Upper lobe of left lung (tissue), 4 donors: ENCODE measurements around the gene IVNS1ABP.

Experiments used
- EP300 ChIP-seq, 4 donors: sonication (generic); formaldehyde crosslinking; IDR thresholded peaks; one replicate each; pipeline ENCODE4 v1.5.1; 2017; ENCODE audit warnings: antibody characterized with exemption in 4 of 4, control low read depth in 2 of 4
- POLR2A ChIP-seq, 4 donors: fragments of 450-650 bp; IDR thresholded peaks; one replicate each; pipeline ENCODE4 v1.5.1; 2016 to 2017; ENCODE audit warnings: antibody characterized with exemption in 4 of 4, mild to moderate bottlenecking in 2 of 4
- POLR2AphosphoS5 ChIP-seq, 2 donors: sonication (generic); formaldehyde crosslinking; IDR thresholded peaks; one replicate each; pipeline ENCODE4 v1.5.1; 2017; ENCODE audit warnings: antibody characterized with exemption in 2 of 2
- TF ChIP-seq, protein P1 (sequence below), 6 experiments: fragments of 450-650 bp in 4 of 6; fragments of 200-600 bp in 2 of 6; sonication (generic) in 2 of 6; IDR thresholded peaks; one replicate each; pipeline ENCODE4 v1.5.1; 2016 to 2019; ENCODE audit warnings: antibody characterized with exemption in 6 of 6

DNA sequence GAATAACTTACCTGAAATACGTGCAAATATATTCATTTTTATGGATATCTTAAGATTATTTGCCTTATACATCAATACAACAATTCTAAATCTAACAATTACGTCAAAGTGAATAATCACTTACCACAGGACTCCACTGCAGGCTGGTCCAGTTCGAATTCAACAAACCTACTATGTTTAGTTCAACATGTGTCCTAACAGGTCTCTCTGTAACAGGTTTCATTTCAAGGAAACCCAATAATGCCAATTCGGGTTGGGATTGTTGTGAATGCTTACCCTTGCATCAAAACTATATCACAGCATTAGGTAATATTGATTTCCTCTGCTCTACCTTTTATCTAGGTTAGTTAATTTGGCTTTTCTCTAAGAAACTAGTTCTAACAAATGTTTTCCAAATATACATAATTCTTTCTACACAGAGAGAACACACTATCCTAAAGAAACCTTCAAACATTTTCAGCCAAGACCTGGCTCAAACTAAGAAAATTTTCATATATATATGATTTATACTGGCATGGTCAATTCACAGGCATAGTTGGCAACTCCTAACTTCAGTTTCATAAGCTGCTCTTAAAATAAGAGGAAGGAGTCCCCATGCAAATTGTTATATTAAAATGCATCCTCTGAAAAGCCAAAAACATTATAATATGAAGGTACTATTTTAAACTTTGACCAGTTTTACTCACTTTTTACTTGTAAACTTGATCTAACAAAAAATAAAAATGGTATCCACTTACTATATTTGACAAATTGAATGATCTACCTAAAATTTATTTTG, 4.5 kb downstream of the IVNS1ABP start:
- TF ChIP-seq, protein P1, sequence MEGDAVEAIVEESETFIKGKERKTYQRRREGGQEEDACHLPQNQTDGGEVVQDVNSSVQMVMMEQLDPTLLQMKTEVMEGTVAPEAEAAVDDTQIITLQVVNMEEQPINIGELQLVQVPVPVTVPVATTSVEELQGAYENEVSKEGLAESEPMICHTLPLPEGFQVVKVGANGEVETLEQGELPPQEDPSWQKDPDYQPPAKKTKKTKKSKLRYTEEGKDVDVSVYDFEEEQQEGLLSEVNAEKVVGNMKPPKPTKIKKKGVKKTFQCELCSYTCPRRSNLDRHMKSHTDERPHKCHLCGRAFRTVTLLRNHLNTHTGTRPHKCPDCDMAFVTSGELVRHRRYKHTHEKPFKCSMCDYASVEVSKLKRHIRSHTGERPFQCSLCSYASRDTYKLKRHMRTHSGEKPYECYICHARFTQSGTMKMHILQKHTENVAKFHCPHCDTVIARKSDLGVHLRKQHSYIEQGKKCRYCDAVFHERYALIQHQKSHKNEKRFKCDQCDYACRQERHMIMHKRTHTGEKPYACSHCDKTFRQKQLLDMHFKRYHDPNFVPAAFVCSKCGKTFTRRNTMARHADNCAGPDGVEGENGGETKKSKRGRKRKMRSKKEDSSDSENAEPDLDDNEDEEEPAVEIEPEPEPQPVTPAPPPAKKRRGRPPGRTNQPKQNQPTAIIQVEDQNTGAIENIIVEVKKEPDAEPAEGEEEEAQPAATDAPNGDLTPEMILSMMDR (IDR thresholded peaks at IDR 0.05): no peak
- TF ChIP-seq EP300 (IDR thresholded peaks at IDR 0.05) (no peak), POLR2A (IDR thresholded peaks at IDR 0.05) (no peak), POLR2AphosphoS5 (IDR thresholded peaks at IDR 0.05) (no peak)
